ENCODE data around the gene ZGPAT. TPM values are rescaled to one million over a fixed set of nuclear protein-coding genes. Genes with fewer than 3 reads are reported as not detected.

Gene ZGPAT
- total and polyA plus RNA-seq, 2 of the 4 experiments (the other 2 are of a cell fraction), result 13.4 to 20.2 TPM

GRCh38 chr20:63759377-63759901 is 51.6 kb downstream of the ZGPAT start:
- dilution Hi-C loops (cut with HindIII; ENCODE audit: low sequenced_read_pairs, unreplicated experiment), result no loop called here
- CTCF ChIA-PET, result no interaction called here
- no CpG with 5 or more reads among the region's 7 CpGs for WGBS, 2 experiments (ENCODE audit: extremely low coverage in 2 of 2, insufficient read length in 1 of 2)

More at GRCh38 chr20:63759377-63759901, 51.6 kb downstream of the ZGPAT start:
- Histone ChIP-seq H2AK9ac (replicated peaks; ENCODE audit: low read depth, low read length, poor library complexity) (no peak overlapping the region), H2AFZ (replicated peaks; ENCODE audit: low read length, poor library complexity) (no peak overlapping the region), H3K27me3 (ENCODE audit: control insufficient read depth, insufficient read depth, low read length) (no peaks in the 10 kb centered on the region), H3K36me3 (ENCODE audit: control insufficient read depth, insufficient read depth, low read length) (peaks cover 5% of the 10 kb centered on the region; the same call in 1 of the 2 replicates), H3K9ac (ENCODE audit: low read depth, low read length) (no peak overlapping the region), H3K27ac (ENCODE audit: insufficient read depth, low read length) (no peak overlapping the region), H3K14ac (replicated peaks; ENCODE audit: low read depth, low read length) (no peak overlapping the region), H3K4me2 (ENCODE audit: low read depth, low read length) (no peak overlapping the region), H3K23ac (ENCODE audit: low read depth, low read length) (no peak overlapping the region), H3K18ac (ENCODE audit: low read depth, low read length) (no peak overlapping the region), H3K4ac (ENCODE audit: low read depth, low read length) (no peak overlapping the region), H2BK5ac (ENCODE audit: low read depth, low read length, poor library complexity, severe bottlenecking) (no peak overlapping the region), H4K5ac (ENCODE audit: low read depth, low read length) (no peak overlapping the region), H2BK20ac (ENCODE audit: low read depth, low read length) (no peak overlapping the region), H3K4me3 (ENCODE audit: insufficient read depth, low read depth, low read length) (no peak overlapping the region), H4K8ac (ENCODE audit: low read depth in 2 of 2, low read length in 2 of 2) (no peak overlapping the region), H4K20me1 (ENCODE audit: insufficient read depth, low read length) (no peaks in the 10 kb centered on the region), H3K9me1 (ENCODE audit: insufficient read depth, low read length) (0 out of 2 replicates have a peak, but pooled peaks cover 4% of the 10 kb centered on the region), H3K4me1 (ENCODE audit: control insufficient read depth, insufficient read depth, low read length) (no peaks in the 10 kb centered on the region), H3K9me3 (ENCODE audit: control insufficient read depth, insufficient read depth, low read length) (no peaks in the 10 kb centered on the region), H3K56ac (ENCODE audit: extremely low read depth, insufficient read depth, low read length) (no peak overlapping the region), H2BK120ac (ENCODE audit: low read depth, low read length) (no peak overlapping the region), H4K91ac (ENCODE audit: insufficient read depth, low read depth, low read length) (no peak overlapping the region), H2AK5ac (ENCODE audit: low read depth, low read length) (no peak overlapping the region), H3K79me1 (ENCODE audit: low read depth in 1 of 2, low read length in 2 of 2) (peaks cover 2 to 5% of the 10 kb centered on the region in 2 experiments; a peak in 1 of 4 replicates), H2BK15ac (ENCODE audit: low read depth, low read length) (no peak overlapping the region)
- TF ChIP-seq USF2 (IDR thresholded peaks at IDR 0.05; ENCODE audit: low read depth, low read length) (no peak), POLR2A (IDR thresholded peaks at IDR 0.05; ENCODE audit: low read depth, low read length) (no peak), ELK1 (IDR thresholded peaks at IDR 0.05; ENCODE audit: borderline replicate concordance, low read depth, low read length) (no peak), MAFK (IDR thresholded peaks at IDR 0.05; ENCODE audit: low read depth, low read length) (no peak), BHLHE40 (IDR thresholded peaks at IDR 0.05; ENCODE audit: low read depth, low read length) (no peak), CHD1 (IDR thresholded peaks at IDR 0.05; ENCODE audit: low read depth, low read length) (no peak), SMC3 (IDR thresholded peaks at IDR 0.05; ENCODE audit: low read depth, low read length) (no peak), RFX5 (IDR thresholded peaks at IDR 0.05; ENCODE audit: low read depth, low read length) (no peak), MAZ (IDR thresholded peaks at IDR 0.05; ENCODE audit: borderline replicate concordance, low read depth, low read length) (no peak), NFE2L2 (IDR thresholded peaks at IDR 0.05; ENCODE audit: low read depth, low read length) (no peak), CEBPB (IDR thresholded peaks at IDR 0.05; ENCODE audit: low read depth, low read length) (no peak), MXI1 (IDR thresholded peaks at IDR 0.05; ENCODE audit: borderline replicate concordance, low read depth, low read length) (no peak), CTCF (conservative IDR thresholded peaks at IDR 0.05; ENCODE audit: low read depth, low read length) (no peak)
- DNase-seq (no peak), ATAC-seq (ENCODE audit: low read depth) (no peak)
- no TSS peak for BruUV-seq (replicated peaks)
- POLR2A ChIA-PET (ENCODE audit: unreplicated experiment), result interaction anchor here (0.6 kb wide), 1 partner anchor 63 kb away, joined by 3 read pairs; the partner anchor contains the start of gene TNFRSF6B
- in situ Hi-C loops (cut with MboI; ENCODE audit: low sequenced_read_pairs) (no loop called here), intact Hi-C loops (cut with micrococcal nuclease) (no loop called here)

Data from IMR-90 (cell line).